Diencephalon (tissue), 1 donor: ENCODE measurements around the gene DOCK10. TPM values are rescaled to one million over a fixed set of nuclear protein-coding genes. Genes with fewer than 3 reads are reported as not detected.

Experiments used
- small RNA-seq: library from RNA; depleted of rRNA; stranded (forward); fragments of <200 nt; gene quantifications from one replicate; pipeline ENCODE3, GENCODE V24; 2014
- total RNA-seq: library from RNA; depleted of rRNA; stranded (reverse); fragments of >200 nt; gene quantifications from one replicate; pipeline ENCODE4 v1.2.3, GENCODE V29; 2014

The DOCK10 gene
- 36.7 TPM for total RNA-seq

DNA sequence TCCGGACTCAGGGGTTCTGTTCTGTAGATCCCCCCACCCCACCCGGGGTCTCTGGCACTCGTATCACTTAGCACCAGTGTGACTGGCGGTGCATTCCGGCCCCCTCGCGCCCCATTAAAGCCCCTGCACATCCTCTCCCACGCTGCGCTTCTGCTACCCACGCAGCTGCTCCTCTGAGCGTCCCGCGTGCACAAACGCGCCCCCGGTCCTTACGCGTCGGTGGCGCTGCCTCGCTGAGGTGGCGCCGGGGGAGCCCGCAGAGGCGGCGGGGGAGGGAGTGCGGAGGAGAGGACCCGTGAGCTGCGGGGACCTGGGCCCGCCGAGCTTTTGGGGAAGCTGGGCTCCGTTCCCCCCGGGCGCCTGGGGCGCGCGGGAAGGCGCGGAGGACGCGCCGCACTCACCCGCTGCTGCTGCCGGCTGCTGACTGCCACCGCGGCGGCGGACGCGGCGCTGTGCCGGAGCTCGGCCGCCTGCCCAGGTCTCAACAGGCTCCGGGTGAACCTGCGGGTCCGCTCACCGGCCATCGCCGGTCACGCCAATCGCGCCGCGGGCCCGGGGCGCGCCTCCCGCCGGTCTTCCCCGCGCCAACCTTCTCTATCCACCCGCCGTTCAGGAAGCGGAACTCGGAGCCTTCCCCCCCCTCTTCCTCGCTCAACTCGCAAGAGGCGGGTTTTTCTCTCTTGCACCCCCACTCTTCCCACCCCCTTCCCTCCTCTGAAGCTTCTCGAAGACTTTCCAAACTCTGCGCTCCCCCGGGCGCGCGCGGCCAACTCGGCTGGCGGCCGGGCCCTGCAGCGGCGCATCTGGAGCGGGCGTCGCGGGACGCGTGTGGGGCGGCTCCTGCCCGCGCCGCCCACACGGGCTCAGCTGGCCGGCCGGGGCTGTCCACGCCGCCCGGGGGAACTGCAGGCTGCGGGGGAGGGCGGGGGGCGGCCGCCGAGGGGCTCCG is at the start of gene DOCK10:
Gene DOCK10 (minus strand): TSS at position 618 of the 949 bp plus-strand sequence. CDS start 94 bp downstream, at position 524.

GRCh38 chr2:224716201-224716600 is 326.1 kb downstream of the DOCK10 start, which contains the start of gene CCDC195:
Gene CCDC195, minus strand, starts transcription at chr2:224716365. Its CDS starts 0 bp downstream, at chr2:224716365.

Small RNA genes within 50 kb of the gene (small RNA-seq; reads per million reads assigned to genes)
- not detected for gene MIR4439
